LNCAP (cell line): Measurements from ENCODE around the gene TBXAS1.

Experiments
- TF ChIP-seq, protein P1 (sequence below): fragments of 450-650 bp; IDR thresholded peaks from 2 replicates; pipeline ENCODE4 v1.5.1; 2017; ENCODE audit warnings: mild to moderate bottlenecking

TBXAS1 gene

DNA sequence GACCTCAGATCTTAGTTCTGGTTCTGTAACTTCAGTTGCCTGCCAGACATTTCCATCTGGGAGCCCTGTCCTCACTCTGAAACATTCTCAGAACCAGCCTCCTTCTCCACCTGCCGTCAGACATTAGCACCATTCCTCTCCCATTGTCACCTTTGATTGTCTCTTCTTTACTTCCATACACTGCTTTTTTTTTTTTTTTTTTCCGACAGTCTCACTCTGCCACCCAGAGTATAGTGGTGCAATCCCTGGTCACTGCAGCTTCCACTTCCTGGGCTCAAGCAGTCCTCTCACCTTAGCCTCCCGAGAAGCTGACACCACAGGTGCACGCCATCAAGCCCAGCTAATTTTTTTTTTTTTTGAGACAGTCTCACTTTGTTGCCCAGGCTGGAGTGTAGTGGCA is 30.2 kb upstream of the TBXAS1 start:
- TF ChIP-seq, protein P1, sequence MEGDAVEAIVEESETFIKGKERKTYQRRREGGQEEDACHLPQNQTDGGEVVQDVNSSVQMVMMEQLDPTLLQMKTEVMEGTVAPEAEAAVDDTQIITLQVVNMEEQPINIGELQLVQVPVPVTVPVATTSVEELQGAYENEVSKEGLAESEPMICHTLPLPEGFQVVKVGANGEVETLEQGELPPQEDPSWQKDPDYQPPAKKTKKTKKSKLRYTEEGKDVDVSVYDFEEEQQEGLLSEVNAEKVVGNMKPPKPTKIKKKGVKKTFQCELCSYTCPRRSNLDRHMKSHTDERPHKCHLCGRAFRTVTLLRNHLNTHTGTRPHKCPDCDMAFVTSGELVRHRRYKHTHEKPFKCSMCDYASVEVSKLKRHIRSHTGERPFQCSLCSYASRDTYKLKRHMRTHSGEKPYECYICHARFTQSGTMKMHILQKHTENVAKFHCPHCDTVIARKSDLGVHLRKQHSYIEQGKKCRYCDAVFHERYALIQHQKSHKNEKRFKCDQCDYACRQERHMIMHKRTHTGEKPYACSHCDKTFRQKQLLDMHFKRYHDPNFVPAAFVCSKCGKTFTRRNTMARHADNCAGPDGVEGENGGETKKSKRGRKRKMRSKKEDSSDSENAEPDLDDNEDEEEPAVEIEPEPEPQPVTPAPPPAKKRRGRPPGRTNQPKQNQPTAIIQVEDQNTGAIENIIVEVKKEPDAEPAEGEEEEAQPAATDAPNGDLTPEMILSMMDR, result no peak

- TF ChIP-seq, protein P1, result no peak
Measured at GRCh38 chr7:139799586-139799985, 29.5 kb upstream of the TBXAS1 start.

DNA sequence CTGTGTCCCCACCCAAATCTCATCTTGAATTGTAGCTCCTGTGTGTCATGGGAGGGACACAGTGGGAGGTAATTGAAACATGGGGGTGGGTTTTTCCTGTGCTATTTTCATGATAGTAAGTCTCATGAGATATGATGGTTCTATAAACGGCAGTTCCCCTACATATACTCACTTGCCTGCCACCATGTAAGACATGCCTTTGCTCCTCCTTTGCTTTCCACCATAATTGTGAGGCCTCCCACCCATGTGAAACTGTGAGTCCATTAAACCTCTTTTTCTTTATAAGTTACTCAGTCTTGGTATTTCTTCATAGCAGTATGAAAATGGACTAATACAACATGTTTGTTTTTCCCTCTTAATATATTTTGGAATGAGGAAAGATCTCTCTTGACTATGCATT is 24.5 kb upstream of the TBXAS1 start:
- TF ChIP-seq, protein P1, result no peak

GRCh38 chr7:139807009-139807408 is 22.1 kb upstream of the TBXAS1 start:
- TF ChIP-seq, protein P1, result no peak

- TF ChIP-seq, protein P1, result no peak
Measured at GRCh38 chr7:139808427-139808826, 20.6 kb upstream of the TBXAS1 start.

DNA sequence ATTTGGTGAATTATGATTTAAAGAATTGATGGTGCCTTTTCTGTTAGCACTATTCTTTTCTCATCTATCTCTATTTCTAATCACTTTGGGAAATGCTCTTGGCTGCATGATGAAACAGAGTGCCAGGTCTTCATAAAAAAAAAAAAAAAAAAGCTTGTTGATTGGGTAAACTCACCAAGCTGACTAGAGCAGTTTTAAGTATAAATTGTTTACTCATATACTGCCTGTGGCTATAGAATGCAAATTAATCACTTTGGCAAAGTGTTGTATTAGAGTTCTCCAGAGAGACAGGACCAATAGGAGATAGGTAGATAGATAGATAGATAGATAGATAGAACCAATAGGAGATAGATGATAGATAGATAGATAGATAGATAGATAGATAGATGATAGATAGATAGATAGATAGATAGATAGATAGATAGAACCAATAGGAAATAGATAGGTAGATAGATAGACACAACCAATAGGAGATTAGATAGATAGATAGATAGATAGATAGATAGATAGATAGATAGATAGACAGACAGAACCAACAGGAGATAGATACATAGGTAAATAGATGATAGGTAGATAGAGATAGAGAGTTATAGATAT is 20.1 kb upstream of the TBXAS1 start:
- TF ChIP-seq, protein P1, result no peak

DNA sequence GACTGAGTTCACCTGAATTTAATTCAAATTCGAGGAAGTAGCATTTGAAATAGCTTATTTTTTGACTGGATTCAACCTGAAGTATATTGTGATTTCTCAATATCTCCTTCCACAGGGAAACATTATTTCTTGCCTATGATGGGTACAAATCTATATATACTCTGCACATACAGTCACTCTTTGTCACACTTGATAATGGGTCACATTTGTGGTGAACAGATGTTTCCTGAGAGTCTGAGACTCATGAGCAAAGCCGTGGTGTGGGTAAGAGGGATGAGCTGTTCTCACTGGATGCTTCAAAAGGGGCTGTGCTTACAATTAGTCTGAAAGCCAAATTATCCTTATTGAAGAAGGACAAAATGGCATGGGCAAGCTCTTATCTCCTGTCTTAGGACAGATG is 18.0 kb upstream of the TBXAS1 start:
- TF ChIP-seq, protein P1, result no peak

DNA sequence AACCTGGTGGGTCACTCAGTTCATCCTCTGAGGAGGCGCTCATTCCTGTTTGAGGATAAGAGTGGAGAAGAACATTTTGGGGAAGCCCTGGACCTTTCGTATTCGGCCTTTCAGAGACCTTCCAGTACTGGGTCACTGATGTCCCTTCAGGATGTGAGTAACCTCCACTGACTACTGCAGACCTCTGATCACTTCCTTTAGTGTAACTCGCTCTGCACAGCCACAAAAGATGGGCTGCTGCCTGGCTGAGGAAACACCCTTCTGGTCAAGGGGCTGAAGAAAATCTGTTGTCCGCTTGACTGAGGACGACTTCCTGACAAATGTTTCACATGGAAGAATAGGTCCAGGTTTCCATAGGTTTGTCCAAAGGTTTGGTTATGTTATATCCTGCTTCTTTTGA is 15.9 kb upstream of the TBXAS1 start:
- TF ChIP-seq, protein P1, result no peak
